ENCODE results near the gene UQCRQ.

The UQCRQ gene

DNA sequence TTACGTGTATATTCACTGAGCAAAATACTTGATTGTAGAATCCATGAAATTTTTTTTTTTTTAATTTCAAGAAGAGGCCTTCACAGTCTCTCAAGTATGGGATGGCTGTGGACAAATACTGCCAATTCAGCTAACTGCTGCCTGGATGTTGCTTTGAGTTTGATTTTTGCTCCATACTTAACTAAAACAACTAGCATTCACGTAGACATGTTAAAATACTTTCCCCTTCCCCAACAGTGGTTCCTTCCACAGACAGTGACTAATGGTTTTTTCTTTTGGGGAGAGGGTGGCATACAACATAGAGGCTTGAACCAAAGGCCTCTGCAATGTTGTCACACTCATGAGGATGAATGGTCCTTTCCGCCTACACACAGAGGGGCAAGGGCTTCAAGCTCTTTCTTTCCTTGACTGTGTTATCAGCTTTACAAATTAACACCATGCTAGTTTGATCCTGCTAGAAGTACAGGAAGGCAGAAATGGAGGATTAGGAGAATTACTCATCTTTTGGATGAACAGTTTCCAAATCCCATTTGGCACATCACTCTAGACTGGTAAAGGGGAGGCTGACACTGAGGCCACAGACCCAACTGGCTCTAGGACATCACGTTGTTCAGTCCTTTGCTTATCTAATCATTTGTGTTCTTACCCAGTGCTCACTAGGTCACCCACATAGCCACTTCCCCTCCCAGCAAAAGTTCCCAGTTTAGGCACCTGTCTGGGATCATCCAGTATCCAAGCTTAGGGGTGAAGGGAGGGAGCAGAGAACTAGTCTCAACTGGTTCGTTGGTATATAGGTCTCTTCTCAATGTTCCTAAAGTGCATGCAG is 5.2 kb downstream of the UQCRQ start:
- no peak for DNase-seq

DNA sequence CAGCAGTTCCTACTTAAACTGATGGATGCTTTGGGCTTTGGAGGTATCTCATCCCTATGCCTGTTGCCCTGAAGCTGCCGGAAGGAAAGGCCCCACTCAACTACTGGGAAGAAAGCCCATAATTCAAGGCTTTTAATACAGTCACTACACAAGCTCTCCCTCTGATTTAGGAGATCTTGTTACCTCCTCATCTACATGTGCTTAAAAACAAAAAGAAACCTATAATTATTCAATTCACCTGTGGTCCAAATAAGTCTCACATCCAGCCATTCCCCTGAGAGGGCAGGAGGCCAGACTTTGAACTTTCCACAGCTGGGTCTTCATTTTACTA is 6.3 kb downstream of the UQCRQ start:
- no peak for DNase-seq

DNA sequence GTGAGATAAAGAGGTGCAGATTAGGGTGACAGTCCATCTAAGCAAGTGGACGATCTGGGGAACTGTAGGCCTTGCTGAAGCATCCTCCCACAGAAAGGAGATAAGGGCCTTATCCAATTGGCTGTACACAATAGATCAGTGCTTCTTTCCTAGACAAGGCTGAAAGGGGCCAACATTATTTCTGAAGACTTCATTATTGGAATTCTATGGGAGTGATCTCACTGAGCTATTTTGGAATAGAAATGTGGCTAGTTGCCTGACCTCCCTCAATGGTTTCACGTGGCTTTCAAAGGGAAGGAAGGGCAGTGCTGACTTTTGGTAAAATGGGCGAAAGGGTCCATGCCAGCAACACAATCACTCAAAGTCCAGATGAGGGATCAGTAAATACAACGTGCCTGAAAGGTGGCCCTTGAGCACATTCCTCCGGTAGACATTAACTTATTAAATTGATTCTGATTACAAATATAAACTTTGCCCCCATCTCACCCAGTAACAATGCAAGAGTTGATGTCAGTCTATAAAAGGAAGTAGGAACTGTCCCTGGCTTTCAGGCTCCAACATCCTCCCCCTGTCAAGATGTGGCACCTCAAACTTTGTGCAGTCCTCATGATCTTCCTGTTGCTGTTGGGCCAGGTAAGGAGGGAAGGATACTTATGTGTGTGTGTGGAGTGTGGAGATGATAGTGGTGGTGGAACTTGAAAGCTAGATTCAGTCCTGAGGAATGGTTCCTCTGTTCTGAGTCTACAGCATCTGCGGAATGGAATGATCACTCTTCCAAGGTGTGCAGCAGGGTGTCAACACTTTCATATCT is 6.9 kb downstream of the UQCRQ start, which contains the start of gene LEAP2:
Gene LEAP2, plus strand, starts transcription at position 550 of the 811 bp plus-strand sequence. Its CDS starts 27 bp downstream, at position 577.
- no peak for DNase-seq

DNA sequence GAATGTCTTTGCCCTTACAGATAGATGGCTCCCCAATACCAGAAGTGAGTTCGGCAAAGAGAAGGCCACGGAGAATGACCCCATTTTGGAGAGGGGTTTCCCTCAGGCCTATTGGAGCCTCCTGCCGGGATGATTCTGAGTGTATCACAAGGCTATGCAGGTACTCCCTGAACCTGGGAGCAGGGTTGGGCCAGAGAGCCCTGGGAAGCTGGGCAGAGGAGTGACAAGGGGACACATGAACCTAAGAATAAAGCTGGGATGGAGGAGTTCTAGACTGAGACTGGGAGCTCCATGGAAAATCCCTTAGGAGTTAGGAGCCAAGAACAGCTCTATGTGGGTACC is 7.5 kb downstream of the UQCRQ start:
- DNase-seq: no peak

DNA sequence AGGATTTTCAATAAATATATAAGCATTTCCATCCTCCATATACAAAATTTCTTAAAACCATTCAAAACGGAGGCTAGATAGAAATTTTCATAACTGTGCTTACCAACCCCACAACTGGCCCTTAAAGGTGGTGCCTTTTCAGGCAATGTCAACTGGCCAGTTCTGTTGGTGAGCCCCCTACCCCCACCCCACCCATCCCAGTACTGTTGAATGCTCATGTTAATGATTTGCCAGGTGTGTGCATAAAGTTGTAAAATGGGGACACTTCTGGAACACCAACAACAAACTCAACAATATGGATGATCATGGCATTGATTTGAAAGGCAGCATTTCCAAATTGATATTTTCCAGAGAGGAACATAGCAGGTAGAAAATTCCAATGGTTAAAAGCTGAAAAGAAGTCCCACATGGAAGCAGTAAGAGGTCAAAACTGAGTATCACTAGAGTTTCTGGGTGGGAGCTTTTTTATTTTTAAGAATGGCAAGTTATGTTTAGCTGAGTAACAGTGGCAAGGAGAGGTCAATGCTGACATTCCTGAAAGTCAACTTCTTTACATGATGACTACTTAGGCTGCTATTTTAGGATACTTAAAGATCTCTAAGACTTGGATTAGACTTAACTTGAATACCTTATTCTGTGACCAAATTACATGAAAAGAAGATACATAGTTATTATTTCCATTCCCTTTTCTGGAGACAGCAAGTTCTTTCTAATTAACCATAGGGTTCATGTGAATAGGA is 9.7 kb downstream of the UQCRQ start:
- DNase-seq: no peak

DNA sequence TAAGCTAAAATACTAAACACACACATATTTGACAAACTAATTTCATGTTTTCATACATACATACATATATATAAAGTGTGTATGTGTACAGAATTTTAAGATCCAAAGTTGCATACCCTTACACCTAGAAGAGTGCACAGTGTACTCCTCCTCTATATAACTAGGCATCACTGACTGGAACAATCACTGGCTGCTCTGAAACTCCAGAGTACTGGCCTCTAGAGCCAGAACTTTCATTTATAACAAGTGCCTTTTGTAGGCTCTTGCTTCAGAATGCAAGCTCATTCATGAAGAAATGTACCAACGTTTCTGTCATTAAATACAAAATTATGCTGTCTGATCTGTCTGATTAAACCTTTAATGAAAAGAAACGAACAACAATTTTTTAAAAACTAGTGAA is 11.0 kb downstream of the UQCRQ start:
- no peak for DNase-seq

DNA sequence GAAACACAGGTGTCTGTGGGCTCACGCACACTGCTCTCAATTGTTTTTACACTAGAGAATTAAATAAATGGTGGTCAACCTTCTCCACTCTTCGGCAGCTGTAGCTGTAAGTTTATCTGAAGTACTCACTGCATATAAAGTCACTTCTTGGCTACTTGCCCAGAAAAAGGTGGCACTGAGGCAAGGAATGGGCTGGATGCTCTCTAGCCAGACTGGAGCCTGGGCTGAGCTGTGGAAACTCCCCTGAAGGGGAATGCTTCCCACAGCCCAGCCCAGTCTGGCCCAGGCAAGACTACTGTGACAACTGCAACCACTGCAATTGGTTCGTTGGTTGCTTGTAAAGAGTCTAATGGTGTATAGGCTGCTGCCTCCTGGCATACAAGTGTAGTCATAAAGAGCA is 11.5 kb downstream of the UQCRQ start:
- no peak for DNase-seq

DNA sequence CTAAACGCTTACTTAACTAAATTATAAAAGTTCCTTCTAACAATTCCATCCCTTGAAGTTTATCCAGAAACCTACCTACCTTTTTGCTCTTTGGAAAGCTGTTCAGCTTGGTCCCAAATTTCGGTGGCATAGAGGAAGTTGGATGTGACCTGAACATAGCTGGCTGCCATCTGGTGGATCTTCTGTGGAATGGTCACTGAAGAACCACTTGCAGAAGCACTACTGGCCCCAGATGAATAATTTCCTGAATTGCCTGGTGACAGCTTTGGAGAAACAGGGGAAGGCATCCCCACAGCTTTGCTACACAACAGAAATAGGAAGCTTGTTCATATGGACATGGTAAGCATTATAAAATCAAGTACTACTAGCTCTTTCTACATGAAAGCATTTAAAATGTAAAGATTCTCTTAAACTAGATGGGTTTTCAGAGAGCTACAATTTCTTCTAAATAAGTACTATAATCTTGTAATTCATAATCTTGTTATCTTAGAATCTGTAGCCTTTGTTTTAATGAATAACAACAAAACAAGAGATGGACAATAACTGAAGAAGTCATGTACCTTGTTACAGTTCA is 16.9 kb downstream of the UQCRQ start:
- DNase-seq: no peak

DNA sequence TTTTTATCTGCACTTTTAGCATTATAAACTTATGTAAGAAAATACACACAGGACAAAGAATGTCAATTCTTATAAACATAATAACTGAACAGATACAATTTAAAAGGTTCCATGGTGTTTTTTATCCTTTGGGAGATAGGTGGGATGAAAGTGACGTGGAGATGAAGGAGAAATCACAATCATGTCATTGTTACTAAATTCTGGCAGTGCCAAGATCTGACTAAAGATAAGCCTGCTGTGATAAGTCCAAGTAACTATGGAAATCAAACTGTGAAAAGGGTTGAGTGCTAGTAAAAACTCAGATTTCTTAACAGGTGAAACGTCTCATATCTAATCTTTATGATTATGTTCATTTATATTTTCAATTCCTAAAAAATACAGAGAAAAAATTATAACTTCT is 18.1 kb downstream of the UQCRQ start:
- DNase-seq: no peak

DNA sequence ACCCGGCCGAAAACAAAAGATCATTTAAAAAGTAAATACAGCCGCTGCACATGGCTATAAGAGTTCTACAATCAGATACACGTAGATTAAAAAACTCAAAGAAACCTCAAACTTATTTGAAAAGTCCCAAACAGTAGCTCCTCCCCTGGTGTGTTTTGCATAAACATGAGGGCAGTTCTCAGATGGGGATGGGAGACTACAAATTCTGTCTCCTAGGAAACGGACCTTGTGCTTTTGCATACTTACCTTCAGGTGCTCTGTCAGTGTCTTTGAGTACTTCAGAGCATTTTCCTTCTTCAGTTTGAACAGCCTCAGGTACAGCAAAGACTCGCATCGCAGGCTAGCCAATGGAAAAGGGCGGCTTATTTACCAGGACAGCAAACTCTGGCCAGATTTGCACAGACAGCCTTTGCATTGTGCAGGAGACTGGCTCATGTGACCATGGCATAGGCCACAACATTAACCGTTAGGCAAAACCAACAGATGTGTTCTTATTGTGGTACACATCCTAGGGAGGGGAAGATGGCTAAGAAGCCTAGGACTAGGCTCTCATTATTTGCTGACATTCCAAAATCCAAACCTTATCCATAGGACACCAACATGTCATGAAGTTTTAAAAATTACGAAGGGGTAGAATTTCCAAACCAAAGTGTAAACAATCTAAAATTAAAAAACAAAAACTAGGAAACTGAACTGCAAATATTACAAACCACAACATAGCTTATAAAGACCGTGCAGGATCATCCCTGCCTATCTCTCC is 19.8 kb downstream of the UQCRQ start:
- DNase-seq: no peak

DNA sequence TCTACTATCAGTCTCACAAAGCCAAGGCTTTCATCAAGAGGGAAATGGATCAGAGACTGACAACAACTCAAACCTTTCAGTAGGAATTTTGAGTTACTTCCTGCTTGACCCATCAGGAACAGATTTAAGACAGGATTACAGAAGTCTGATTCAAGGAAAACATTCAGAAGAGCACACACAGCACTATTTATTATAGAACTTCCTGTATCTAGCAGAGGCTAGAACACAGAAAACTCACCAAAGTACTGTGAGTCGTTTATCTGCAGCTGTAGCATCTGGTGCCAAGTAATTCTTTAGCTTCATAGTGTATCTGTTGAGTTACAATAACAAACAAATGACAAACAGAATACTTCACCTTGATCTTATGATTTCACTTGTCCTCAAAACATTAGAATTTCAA is 20.8 kb downstream of the UQCRQ start:
- no peak for DNase-seq

DNA sequence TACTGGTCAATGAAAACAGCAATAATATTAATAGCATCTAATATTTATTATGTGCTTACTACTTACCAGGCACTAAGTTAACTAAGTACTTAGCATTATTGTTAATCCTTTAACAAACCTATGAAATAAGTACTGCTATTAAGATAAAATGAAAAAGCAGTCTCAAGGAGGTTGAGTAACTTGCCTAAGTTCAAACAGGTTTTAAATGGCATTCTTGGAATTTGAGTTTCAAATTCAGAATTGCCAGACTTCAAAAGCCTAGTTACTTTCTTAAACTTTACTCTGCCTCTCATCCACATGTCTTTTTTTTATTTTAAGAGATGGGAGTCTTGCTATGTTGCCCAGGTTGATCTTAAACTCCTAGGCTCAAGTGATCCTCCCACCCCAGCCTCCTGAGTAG is 23.1 kb downstream of the UQCRQ start:
- no peak for DNase-seq

DNA sequence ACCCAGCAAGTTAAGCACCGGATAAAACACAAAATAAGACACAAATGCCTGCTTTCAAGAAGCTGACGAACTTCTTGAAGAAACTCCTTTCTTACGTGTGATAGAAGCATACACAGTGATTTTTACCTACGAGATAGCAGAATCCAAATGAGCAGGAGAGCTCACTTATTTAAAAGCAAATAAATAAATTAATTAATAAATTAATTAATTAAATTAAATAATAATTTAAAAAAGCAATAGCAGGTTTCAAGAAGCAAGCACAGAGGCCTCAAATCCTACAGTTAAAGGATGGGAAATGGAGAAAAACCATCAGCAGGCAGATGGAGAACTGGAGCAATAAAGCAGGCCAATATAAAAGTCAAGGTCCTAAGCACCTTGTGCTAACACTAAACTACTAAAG is 24.4 kb downstream of the UQCRQ start:
- no peak for DNase-seq

DNA sequence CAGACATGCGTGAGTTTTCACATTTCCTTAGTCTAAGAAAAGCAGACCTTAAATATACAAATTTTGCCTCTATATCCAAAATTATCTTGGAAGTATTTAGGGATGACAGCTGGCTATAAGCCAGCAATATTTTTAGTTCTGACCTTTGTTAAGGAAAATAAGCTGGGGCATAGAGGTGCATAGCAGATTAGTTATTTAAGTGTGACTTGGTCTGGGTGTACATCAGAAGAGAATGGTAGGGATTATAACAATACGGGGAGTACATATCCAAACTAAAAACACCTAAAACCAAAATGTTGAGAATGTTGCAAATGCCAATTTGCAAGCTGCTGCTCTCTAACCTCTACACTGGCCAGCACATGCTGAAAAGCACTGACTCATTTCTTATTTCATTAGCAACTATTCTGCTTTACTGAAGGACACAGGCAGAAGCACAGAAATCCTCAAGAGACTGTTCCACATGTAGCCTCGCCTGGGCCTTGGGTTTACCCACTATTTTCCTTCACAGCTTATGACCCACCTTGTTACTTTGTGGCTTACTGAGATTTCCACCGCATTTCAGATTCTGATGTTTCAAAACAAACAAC is 29.4 kb downstream of the UQCRQ start:
- DNase-seq: no peak

DNA sequence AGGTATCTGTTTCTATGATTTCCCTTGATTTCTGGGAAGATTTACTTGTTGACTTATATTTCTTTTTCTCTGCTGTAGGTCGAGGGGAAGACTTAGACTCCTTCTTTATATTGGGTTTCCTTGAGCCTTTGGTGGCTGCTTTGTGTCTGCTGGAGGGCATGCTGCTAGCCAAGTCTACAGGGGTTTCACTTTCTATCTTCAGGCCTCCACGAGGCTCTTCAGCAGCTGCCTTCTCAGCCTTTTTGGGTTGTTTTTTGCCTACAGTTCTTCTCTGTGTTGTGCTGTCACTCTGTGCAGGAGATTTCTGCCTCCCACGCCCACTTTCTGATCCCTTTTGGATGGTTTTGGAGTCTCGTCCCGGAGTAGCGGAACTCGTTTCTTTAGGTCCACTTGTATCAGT is 30.2 kb downstream of the UQCRQ start:
- no peak for DNase-seq

DNA sequence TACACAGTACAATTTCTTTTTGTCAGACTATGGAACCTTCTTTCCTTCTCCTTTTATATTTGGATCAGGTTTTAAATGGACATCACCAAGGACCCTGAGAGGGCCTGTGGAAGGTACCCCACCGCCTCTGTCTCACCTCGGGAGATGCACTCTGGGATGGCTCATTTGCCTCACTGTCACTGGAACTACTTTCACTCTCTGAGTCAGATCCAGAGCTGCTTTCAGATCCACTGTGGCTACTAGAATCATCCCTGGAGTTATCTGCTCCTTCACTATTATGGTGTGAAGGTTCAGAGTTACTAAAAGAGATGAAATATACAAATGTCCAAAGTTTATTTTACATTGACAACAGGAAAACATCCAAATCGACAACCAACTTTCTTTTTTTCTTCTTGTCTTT is 31.7 kb downstream of the UQCRQ start:
- DNase-seq: no peak

DNA sequence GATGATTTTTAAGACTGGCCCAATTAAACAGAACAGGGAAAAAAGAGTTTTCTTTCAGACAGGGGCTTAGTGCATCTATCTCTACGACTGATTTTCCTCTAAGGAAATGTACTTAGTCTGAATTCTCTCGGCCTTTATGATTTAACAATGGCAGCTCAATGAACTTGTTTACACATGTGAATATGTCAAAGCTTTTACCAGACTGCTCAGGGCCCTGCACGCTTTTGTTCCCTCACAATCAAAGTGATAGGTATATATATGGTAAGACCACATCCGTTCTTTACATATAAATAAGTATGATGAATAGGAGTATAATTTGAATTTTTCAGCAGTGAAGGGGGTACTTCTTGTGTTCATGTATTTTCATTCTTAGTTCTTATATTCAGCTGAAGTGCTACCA is 34.6 kb downstream of the UQCRQ start:
- DNase-seq: no peak

DNA sequence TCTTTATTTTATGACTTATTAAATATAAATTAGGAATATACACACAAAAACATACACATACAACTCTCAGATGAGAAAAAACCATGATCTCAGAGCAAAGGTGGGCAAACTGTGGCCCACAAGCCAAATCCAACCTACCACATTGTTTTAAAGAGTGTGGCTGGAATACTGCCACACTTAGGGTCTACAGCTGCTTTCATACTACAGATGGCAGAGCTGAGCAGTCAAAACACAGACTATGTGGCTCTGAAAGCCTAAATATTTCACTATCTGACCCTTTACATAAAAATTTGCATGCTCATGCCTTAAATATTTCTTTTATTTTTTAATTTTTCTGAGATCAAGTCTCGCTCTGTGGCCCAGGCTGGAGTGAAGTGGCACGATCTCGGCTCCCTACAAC is 35.3 kb downstream of the UQCRQ start:
- no peak for DNase-seq

DNA sequence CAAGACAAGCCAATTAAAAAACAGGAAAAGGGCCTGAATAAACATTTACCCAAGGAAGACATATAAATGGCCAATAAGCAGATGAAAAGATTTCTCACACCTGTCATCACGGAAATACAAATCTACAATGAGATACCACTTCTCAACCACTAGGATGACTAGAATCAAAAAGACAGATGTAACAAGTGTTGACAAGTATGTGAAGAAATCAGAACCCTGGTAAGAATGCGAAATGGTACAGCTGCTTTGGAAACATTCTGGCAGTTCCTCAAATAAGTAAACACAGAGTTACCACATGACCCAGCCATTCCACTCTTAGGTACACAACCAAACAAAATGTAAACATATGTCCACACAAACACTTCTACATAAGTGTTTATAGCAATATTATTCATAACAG is 39.5 kb downstream of the UQCRQ start:
- no peak for DNase-seq

DNA sequence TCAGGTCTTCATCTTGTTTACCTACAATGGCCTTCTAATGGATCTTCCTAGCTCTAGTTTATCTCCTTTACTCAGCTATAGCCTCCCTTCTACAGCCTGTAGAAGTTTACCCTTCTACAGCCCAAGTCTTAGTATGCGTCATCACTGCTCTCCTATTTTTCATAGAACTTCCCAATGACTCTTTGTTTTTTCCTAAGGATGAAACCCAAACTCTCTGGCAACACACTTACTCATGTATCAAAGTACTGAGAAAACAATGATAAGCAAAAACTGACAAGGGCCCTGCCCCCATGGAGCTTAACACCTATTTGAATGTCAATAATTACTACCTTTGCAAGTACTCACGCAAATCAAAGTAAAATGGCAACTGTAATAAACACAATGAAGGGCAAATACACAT is 40.7 kb downstream of the UQCRQ start:
- no peak for DNase-seq

DNA sequence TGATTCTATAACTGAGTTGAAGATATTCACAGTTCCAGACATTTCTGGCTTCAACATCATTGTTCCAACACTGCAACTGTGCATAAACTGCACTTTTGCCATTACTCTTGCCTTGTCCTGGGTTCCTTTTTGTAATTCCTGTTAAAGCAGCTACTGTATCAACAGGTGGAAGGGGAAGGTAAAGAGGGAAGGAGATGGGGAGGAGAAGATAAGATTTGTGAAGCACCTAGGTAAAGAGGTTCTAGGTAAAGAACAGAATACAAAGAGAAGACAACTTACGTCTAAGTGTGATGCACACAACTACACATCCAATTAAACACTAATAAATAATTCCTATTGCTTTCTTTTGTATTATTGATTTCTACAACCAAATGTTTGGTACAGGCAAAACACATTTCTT is 43.3 kb downstream of the UQCRQ start:
- DNase-seq: no peak

DNA sequence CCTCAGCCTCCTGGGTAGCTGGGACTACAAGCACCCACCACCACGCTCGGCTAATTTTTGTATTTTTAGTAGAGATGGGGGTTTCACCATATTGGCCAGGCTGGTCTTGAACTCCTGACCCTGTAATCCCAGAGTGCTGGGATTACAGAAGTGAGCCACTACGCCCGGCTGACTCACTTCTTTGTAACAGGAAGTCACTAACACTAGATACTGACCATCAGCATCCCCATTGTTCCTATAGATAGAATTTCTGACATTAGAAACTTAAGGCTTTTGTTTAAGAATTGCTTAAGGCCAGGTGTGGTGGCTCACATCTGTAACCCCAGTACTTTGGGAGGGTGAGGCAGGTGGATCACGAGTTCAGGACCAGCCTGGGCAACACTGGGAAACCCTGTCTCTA is 49.2 kb downstream of the UQCRQ start:
- no peak for DNase-seq
